HG02642 (cell line): Measurements from ENCODE around the gene MEGF6.

Experiments used
- ATAC-seq: cut with Tn5 transposase; IDR thresholded peaks from one replicate; pipeline ENCODE4 v1.9.1; 2021; ENCODE audit warnings: mild to moderate bottlenecking; ENCODE audit not compliant: unreplicated experiment, poor library complexity

MEGF6 gene, protein sequence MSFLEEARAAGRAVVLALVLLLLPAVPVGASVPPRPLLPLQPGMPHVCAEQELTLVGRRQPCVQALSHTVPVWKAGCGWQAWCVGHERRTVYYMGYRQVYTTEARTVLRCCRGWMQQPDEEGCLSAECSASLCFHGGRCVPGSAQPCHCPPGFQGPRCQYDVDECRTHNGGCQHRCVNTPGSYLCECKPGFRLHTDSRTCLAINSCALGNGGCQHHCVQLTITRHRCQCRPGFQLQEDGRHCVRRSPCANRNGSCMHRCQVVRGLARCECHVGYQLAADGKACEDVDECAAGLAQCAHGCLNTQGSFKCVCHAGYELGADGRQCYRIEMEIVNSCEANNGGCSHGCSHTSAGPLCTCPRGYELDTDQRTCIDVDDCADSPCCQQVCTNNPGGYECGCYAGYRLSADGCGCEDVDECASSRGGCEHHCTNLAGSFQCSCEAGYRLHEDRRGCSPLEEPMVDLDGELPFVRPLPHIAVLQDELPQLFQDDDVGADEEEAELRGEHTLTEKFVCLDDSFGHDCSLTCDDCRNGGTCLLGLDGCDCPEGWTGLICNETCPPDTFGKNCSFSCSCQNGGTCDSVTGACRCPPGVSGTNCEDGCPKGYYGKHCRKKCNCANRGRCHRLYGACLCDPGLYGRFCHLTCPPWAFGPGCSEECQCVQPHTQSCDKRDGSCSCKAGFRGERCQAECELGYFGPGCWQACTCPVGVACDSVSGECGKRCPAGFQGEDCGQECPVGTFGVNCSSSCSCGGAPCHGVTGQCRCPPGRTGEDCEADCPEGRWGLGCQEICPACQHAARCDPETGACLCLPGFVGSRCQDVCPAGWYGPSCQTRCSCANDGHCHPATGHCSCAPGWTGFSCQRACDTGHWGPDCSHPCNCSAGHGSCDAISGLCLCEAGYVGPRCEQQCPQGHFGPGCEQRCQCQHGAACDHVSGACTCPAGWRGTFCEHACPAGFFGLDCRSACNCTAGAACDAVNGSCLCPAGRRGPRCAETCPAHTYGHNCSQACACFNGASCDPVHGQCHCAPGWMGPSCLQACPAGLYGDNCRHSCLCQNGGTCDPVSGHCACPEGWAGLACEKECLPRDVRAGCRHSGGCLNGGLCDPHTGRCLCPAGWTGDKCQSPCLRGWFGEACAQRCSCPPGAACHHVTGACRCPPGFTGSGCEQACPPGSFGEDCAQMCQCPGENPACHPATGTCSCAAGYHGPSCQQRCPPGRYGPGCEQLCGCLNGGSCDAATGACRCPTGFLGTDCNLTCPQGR (N-terminal part only)

DNA sequence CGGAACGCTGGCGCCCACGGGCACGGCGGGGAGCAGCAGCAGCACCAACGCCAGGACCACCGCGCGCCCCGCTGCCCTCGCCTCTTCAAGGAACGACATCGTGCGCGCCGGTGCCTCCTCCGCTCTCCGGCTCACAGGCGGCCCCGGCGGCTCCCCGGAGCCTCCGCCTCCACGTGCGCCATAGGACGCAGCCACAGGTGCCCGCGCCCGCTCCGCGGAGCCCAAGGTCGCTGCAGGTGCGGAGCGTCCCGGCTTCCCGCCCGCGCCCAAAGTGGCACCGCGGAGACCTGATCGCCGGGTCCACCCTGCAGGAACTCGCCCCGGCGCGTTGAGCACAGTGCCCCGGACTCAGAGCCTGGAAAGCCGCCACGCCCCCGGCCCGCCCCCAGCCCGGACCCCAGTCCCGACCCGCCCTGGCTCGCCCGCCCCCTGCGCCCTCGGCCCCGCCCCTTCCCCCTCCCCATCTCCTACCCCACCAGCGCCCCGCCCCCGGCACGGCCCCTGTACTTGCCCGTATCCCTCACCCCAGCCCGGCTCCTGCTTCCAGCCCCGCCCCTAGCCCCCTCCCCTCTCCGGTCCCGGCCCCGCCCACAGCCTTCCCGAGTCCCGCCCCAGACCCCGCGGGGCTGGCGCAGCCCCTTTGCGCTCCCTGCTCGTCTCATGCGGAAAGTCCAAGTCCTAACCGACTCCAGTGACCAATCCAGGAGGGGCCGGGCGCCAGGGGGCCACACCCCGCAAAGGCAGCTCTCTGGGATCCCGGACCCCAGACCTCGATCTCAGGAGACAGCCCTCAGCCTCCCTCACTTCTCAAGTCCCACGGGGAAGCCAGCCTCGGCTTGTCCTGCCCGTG, at the start of gene MEGF6:
MEGF6 (minus strand) TSS at position 339 of the 850 bp plus-strand sequence; CDS start at position 99, 240 bp downstream.
- ATAC-seq = no peak

DNA sequence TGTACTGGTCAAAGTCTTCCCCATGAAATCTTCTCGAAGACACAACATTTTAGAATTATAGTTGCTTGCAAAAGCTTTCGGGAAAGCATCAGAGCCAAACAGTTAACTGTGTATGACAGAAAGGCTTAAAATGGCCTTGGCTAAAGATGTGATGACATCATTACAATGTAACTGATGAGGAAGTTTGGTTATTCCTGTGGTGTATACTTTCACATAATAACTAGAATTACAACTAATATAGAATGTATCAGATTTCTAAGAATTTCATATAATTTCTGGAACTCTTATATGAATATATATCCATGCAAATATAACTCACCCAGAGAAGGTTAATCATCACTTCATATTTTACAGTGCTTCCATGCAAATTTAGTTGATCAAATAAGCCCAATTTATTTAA, 49.4 kb upstream of the MEGF6 start:
- no peak for ATAC-seq

DNA sequence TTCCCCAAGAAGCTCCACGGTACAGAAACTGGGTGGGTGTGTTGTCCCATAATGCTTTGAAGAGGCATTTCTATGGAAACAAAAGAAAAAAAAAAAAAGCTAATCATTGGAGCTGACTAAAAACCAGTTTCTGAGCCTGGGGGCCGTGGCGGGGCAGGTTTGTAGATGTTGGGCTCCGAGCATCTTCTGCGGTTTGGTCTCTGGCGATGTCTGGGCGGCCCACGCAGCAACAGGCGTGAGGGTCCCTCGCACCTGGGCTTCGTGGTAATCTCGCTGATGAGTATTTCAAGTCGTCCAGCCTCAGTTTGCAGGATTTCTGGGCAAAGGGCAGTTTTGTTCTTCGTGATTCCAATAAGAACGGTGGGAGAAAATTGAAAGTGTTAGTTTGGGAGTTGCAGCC, 47.8 kb upstream of the MEGF6 start:
- ATAC-seq = no peak

DNA sequence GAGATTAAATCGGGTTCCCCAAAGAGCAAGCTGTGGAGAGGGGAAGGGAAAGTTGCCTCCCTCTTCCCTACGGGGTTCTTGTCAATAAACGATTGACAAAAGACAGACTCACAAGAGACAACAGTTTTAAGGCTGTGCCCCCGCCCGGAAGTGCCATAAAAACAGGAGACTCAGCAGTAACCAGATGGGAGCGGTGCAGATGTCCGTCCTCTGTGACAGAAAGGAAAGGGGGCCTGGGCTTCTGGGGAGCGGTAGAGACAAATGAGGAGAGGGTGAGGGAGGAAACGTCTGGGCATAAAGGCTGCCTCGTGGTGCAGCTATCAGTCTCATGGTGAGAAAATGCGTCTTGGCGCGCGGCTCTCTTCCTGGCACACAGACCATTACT, 46.9 kb upstream of the MEGF6 start:
- no peak for ATAC-seq

DNA sequence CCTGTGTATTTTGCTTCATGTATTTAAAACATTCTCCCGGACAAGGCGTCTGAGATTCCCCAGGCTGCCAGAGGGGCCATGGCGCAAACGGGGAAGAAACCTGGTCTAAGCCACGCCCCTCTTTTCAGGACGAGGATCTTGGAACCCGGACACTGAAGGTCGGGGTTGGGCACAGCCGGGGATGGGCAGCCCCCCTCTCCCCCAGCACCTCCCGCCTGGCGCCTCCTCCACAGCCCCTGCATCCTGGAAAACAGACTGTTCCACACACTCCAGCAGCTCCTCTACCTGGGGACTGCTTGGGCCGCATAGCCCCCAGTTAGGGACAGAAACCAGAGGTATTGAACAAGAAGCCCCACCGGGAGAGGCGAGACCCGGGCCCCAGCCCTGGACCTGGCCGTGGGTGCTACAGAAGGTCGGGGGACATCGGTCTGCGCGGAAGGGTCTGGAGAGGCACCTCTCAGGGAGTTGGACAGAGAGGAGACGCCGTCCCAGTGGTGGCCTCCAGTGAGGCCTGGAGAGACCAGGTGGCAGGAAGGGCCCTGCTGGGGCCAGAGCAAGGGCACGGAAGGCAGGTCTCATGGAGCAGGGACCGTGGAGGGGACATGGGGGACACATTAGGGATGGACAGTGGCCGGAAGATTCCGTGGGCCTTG, 46.4 kb upstream of the MEGF6 start:
- no peak for ATAC-seq

DNA sequence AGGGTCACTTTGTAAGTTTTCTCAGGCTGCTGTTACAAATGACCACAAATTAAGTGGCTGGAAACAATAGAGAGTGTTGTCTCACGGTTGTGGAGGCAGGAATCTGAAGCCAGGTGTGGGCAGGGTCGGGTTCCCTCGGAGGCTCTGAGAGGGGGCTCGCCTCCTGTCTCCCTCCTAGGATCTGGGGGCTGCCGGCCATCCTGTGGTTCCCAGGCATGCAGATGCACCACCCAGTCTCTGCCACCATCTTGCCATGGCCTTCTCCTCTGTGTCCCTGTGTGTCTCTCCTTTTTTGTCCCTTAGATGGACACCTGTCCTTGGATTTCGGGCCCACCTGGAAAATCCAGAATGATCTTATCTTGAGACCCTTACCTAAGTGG, 45.8 kb upstream of the MEGF6 start:
- ATAC-seq = no peak

DNA sequence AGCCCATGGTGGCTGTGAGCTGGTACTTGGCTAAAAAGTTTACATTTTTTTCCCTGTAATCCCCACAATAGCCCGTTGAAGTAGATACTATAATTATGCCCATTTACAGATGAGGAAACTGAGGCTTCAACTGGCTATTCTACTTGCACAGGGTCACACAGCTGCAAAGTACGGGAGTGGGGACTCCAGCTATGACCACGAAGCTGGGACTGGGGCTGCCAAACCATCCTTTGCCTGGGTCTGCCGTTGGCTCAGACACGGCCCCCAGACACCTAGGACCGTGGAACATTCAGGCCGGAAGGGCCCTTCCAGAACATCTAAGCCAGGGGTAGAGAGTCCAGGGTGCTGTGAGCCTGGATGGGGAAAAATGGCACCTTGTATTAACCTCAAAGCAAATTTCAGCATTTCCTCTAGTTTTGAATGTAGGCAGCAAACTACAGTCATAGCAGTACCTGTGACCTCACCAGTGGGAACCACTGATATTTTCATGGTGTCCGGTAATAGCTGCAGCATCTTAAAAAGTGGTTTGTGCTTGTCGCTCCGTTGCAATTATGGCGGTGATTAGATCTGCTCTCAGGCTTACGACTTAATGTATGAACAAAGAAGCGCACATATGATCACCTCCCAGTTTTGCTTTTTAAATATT, 45.3 kb upstream of the MEGF6 start:
- no peak for ATAC-seq

DNA sequence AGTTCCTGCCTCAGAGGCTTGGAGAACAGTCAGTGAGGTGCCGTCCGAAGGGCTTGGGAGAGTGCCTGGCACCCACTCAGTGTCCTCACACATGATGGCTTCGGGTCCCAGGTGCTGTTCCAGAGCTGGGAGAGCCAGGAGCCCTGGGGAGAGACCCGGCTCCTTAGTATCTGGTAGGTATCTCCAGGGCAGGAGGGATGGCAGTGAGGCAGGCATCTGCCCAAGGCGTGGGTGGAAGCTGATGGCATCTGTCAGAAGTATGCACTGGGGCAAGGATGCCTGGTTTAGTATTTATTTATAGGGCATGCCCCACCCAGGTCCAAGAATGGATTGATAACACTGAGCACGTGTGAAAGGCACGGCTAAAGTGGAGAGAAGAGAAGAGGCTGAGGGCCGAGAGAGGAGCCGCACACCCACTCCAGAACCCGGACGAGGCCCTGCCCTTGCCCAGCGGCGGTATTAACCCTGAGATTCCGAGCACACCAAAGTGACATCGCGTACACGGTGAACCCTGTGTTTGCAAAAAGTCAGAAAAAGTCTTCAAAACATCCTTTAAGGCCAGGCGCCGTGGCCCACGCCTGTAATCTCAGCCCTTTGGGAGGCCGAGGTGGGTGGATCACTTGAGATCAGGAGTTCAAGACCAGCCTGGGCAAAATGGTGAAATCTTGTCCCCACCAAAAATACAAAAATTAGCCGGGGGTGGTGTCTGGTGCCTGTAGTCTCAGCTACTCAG, 43.4 kb upstream of the MEGF6 start:
- ATAC-seq = no peak

DNA sequence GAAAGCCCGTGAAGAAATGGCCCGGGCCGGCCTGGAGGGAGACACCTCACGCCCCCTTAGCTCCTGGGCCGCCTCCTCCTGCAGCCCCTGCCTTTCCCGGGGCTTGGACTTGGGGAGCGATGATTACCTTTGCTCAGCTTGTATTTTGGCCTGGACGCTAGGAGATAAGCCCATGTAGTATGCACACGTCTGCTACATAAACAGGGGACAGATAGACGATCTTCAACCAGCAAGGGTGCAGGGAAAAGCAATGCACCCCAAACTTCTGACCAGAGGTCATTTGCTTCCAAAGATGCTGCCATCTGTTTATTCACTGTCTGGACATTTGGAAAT, 41.9 kb upstream of the MEGF6 start:
- no peak for ATAC-seq

DNA sequence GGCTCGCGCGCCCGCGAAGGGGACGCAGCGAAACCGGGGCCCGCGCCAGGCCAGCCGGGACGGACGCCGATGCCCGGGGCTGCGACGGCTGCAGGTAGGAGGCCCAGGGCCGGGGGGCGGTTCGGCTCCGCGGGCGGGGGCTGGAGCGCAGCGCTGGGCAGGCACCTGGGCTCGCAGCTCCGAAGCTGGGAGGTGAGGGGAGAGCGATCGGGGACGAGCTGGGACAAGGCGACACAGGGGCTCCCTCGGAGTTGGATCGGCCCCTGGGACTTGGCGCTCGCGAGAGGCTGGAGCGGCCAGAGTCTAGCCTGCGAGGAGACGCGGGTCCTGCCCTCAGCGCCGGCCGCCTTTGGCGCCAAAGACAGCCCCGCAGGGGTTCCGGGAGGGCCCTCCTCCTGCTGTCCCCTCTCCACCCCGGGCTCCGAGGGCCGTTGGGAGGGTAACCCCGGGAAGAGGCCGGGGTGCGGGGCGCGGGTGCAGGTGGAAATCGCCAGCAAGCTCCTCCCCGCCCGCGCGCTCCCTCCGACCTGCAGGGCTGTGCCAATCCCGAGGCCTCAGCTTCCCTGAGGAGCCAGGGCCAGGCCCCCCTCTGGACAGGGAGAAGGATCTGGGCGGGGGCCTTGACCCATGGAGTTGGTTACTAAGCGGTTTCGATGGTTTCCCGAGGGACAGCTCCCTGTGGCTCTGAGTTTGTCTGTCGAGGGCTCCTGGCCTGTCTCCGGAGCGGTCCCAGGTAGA, 41.4 kb upstream of the MEGF6 start:
- no peak for ATAC-seq

DNA sequence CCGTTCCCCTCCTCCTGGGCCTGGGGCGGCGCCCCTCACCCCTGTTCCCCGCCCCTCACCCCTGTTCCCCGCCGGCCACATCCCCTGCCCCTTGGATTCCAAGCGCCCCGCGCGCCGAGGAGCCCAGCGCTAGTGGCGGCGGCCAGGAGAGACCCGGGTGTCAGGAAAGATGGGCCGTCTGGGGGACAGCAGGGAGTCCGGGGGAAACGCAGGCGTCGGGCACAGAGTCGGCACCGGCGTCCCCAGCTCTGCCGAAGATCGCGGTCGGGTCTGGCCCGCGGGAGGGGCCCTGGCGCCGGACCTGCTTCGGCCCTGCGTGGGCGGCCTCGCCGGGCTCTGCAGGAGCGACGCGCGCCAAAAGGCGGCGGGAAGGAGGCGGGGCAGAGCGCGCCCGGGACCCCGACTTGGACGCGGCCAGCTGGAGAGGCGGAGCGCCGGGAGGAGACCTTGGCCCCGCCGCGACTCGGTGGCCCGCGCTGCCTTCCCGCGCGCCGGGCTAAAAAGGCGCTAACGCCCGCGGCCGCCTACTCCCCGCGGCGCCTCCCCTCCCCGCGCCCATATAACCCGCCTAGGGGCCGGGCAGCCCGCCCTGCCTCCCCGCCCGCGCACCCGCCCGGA, 40.7 kb upstream of the MEGF6 start, which contains the start of gene TP73:
TP73 (plus strand) TSS at position 587 of the 618 bp plus-strand sequence. CDS start 29,850 bp downstream, outside the sequence.
- no peak for ATAC-seq

DNA sequence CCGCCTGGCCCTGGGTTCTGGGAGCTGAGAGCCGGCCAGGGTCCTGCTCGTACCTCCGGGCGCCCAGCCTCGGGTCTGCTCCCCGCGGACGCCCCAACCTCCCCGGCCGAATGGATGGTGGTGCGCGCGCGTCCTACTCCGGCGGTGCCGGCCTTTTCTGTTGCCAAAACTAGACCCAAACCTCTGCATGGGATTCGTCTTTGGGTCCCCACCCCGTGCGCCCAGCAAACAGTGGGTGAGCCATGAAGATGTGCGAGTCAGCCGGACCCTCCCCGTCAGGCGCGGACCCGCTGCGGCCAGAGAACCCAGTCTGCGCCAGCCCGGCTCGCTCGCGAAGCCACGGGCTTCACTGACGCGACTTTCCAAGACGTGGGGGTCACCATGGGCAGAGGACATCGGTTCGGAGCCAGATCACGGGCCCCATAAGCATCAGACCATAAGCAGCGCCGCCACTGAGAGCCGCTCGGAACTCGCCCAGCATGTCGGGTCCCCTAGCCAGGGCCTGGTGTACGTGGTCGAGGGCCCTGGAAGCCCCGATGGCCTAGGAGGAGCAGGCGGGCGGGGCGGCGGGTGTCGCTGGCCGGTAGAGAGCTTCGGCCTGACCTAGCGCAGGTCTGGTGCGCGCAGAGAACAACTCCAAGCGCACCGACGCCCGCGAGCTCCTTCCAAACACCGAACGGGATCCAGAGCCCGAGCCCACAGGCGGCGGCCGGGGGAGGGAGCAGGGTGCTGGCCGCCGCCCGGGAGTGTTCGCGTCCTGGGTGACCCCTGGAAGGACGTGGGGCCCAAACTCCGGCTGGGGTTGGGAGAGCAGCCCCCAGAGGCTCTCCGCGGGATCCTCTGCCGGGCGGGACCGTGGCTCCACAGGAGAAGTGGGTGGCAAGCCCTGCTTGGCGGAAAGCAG, 40.0 kb upstream of the MEGF6 start:
- no peak for ATAC-seq

DNA sequence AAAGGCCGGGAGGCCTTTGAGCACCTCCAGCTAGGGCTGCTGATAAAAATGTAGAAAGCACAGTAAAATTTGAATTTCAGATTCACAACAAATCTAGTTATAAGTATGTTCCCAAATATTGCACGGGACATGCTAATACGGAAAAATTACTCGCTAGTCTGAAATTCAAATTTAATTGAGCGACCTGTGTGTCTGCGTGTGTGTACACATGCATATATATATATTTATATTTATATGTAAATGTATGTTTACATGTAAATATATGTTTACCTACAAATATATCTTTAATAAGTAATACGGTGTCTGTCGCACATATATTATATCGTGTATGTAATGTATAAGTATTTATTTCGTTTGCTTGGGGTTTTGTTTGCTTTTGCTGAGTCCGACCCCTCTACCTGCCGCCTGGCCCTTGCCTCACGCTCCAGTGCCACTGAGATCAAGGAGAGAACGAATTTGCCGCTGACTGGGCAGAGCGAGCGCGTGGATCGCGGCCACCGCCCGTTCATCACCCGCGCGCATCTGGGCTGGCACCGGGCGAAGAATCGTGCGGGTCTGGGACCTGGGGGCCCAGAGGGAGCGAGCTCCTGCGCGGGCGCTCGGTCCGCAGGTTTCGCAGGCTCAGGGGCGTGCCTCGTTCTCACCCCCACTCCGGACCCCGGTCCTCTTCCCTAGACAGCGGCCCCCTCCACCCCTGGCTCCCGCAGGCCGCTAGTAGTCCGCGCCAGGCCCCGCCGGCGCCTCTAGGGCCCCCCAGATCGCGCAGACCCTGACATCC, 39.1 kb upstream of the MEGF6 start:
- ATAC-seq = no peak

DNA sequence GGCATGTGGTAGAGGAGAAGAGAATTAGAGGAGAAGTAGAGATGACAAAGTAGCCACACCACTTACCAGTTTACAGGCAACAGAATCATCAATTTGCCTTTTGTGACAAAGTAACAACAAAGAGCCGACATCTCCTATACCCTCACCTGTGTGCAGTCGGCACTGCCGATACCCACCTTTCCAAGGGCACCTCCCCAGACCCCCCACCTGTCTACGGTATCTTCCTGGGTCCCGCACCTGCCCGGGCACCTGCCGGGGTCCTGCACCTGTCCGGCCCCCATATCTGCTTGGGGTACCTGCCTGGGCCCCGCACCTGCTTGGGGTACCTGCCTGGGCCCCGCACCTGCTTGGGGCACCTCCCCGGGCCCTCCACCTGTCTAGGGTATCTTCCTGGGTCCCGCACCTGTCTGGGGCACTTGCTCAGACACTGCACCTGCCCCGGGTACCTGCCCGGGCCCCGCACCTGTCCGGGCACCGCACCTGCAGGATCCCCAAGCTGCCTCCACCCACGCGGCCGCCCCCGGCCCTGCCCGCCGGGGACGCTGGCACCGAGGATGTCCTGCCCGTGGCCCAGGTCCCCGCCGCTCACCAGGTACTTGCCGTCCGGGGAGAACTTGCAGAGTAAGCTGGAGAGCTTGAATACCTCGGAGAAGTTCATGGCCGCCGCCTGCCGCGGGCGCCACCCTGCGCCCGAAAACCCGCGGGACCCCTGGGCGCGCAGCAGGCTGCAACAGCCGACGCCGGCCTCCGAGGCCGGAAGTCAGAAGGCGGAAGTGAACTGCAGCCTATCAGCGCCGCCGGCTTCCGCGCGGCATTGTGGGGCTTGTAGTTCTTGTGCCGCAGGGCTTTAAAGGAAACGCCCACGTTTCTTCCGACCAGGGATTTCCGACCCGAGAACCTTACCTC, 38.3 kb upstream of the MEGF6 start, which contains the start of gene WRAP73:
WRAP73 (minus strand) TSS at position 762 of the 906 bp plus-strand sequence; CDS start at position 658, 104 bp downstream.
- peak; percentile 81 for ATAC-seq
